Keratinocyte (primary cell): ENCODE measurements around the gene BRIP1.

Source experiments
- CTCF ChIP-seq, 3 experiments: IDR thresholded peaks in 1 of 3; conservative IDR thresholded peaks in 1 of 3; optimal IDR thresholded peaks in 1 of 3; 2 replicates in 2 of 3; 3 replicates in 1 of 3; pipeline versions ENCODE3 to v1.5.1; 2011; ENCODE audit warnings: low read length in 3 of 3, mild to moderate bottlenecking in 3 of 3, moderate library complexity in 2 of 3, control low read depth in 1 of 3, inconsistent platforms in 1 of 3; ENCODE audit not compliant: insufficient read depth in 2 of 3; ENCODE audit errors: extremely low read depth in 1 of 3
- EZH2 ChIP-seq: IDR thresholded peaks from one replicate; pipeline ENCODE4 v1.6.1; 2012; ENCODE audit warnings: inconsistent platforms, mild to moderate bottlenecking, low read length, moderate library complexity

DNA sequence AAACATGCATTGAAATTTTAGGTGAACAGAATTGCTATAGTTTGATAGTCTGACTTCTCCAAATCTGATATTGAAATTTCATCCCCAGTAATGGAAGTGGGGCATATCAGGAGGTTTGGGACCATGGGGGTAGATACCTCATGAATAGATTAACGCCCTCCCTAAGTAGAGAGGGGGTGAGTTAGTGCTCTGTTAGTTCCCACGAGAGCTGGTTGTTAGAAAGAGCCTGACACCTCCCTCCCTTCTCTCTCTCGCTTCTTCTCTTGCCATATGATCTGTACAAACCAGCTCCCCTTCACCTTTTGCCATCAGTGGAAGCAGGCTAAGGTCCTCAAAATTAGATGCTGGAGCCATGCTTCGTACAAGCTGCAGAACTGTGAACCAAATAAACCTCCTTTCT is 78.8 kb downstream of the BRIP1 start:
- TF ChIP-seq CTCF (optimal IDR thresholded peaks at IDR 0.05 in 1 of 3, IDR thresholded peaks at IDR 0.05 in 1 of 3, conservative IDR thresholded peaks at IDR 0.05 in 1 of 3; ENCODE audit: extremely low read depth in 1 of 3, insufficient read depth in 2 of 3, low read length in 3 of 3) (no peak), EZH2 (no peak)
